Breast epithelium (tissue), 3 donors: ENCODE measurements around the gene POLD1.

Experiments
- CTCF ChIP-seq, 3 donors: fragments of 450-650 bp; IDR thresholded peaks; one replicate each; pipeline ENCODE4 v1.5.1; 2016 to 2017; ENCODE audit warnings: antibody characterized with exemption in 3 of 3, mild to moderate bottlenecking in 3 of 3, moderate library complexity in 3 of 3
- POLR2A ChIP-seq: fragments of 450-650 bp; IDR thresholded peaks from one replicate; pipeline ENCODE4 v1.6.1; 2016; ENCODE audit warnings: antibody characterized with exemption, mild to moderate bottlenecking, moderate library complexity

DNA sequence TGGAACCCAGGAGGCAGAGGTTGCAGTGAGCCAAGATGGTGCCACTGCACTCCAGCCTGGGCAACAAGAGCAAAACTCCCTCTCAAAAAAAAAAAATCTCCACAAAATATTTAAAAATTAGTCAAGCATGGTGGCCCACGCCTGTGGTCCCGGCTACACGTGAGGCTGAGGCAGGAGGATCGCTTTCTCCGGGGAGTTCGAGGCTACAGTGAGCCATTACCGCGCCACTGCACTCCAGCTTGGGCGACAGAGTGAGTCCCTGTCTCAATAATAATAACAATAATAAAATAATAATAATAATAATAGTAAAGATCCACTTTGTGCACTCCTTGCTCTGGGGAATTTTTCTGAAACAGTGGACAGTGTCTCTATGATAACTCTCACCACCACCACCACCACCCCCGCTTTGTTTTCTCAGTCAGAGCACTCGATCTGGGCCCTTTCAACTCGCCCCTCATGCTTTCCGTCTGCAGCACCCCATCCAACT lies 27.4 kb upstream of the POLD1 start:
- no peak for TF ChIP-seq POLR2A
- TF ChIP-seq CTCF (IDR thresholded peaks at IDR 0.05), result no peak
